K562 (cell line): ENCODE results near the gene POLK. TPM values are rescaled to one million over a fixed set of nuclear protein-coding genes. Genes with fewer than 3 reads are reported as not detected.
A peak's percentile ranks its signal among the peaks of the same experiment; 100 is the strongest.

Experiments
- DLX4 ChIP-seq: fragments of 250-450 bp; sonication (Bioruptor Pico); IDR thresholded peaks from 2 replicates; pipeline ENCODE4 v1.6.1; 2021; ENCODE audit warnings: mild to moderate bottlenecking
- E2F5 ChIP-seq: sonication (generic); formaldehyde crosslinking; IDR thresholded peaks from 2 replicates; pipeline ENCODE4 v1.8.0; 2022; ENCODE audit warnings: mild to moderate bottlenecking, missing genetic modification reagents
- ETS2 ChIP-seq: IDR thresholded peaks from 2 replicates; pipeline ENCODE4 v1.6.1; 2016; ENCODE audit warnings: borderline replicate concordance, missing genetic modification characterization, mild to moderate bottlenecking, moderate library complexity, missing compliant biosample characterization; ENCODE audit not compliant: poor library complexity, severe bottlenecking
- FOS ChIP-seq: IDR thresholded peaks from 3 replicates; pipeline ENCODE4 v1.6.1; 2011; ENCODE audit not compliant: insufficient read length; ENCODE audit errors: extremely low read depth
- FOXM1 ChIP-seq, 2 experiments: fragments of 450-650 bp in 1 of 2; sonication (generic) in 1 of 2; formaldehyde crosslinking in 1 of 2; IDR thresholded peaks; 2 replicates each; pipeline versions ENCODE4 v1.6.1 to v1.9.0; 2017 to 2022; ENCODE audit warnings: low read depth in 2 of 2, mild to moderate bottlenecking in 2 of 2, missing genetic modification reagents in 1 of 2, moderate library complexity in 1 of 2
- HDAC6 ChIP-seq: IDR thresholded peaks from 2 replicates; pipeline ENCODE4 v1.6.1; 2012; ENCODE audit warnings: low read depth, mild to moderate bottlenecking, control low read depth, inconsistent platforms, low read length, moderate library complexity
- KDM5B ChIP-seq: fragments of 200-600 bp; sonication (generic); IDR thresholded peaks from 2 replicates; pipeline ENCODE4 v1.6.1; 2012; ENCODE audit warnings: low read depth, mild to moderate bottlenecking, moderate library complexity, low read length, control low read depth, inconsistent platforms; ENCODE audit not compliant: insufficient replicate concordance
- LCOR ChIP-seq: sonication (generic); formaldehyde crosslinking; IDR thresholded peaks from 2 replicates; pipeline ENCODE4 v1.8.0; 2022; ENCODE audit warnings: mild to moderate bottlenecking, missing genetic modification reagents
- MED1 ChIP-seq: sonication (generic); formaldehyde crosslinking; IDR thresholded peaks from 2 replicates; pipeline ENCODE4 v1.8.1; 2023; ENCODE audit warnings: missing genetic modification reagents, borderline replicate concordance
- MEF2A ChIP-seq: IDR thresholded peaks from 2 replicates; pipeline ENCODE4 v1.6.1; 2011; ENCODE audit warnings: low read depth, mild to moderate bottlenecking, low read length, moderate library complexity; ENCODE audit not compliant: control insufficient read depth
- NFIX ChIP-seq: fragments of 250-450 bp; sonication (Bioruptor Pico); IDR thresholded peaks from 2 replicates; pipeline ENCODE4 v1.4.0; 2020; ENCODE audit warnings: low read depth, mild to moderate bottlenecking, moderate library complexity
- PCBP1 ChIP-seq: fragments of 200-400 bp; formaldehyde crosslinking; IDR thresholded peaks from 2 replicates; pipeline ENCODE4 v1.6.1; 2018; ENCODE audit warnings: mild to moderate bottlenecking, low read depth, low read length; ENCODE audit not compliant: poor library complexity, severe bottlenecking
- PTTG1 ChIP-seq: fragments of 450-650 bp; IDR thresholded peaks from 2 replicates; pipeline ENCODE4 v1.6.1; 2016; ENCODE audit warnings: low read depth, mild to moderate bottlenecking, missing genetic modification characterization, missing compliant biosample characterization
- RBM22 ChIP-seq: fragments of 200-400 bp; formaldehyde crosslinking; IDR thresholded peaks from 2 replicates; pipeline ENCODE4 v1.6.1; 2018; ENCODE audit warnings: low read length, low read depth; ENCODE audit not compliant: poor library complexity, severe bottlenecking
- STAT5B ChIP-seq: fragments of 250-450 bp; sonication (Bioruptor Pico); IDR thresholded peaks from 2 replicates; pipeline ENCODE4 v1.8.0; 2021; ENCODE audit warnings: mild to moderate bottlenecking, inconsistent platforms
- ZFP91 ChIP-seq: sonication (generic); formaldehyde crosslinking; IDR thresholded peaks from 2 replicates; pipeline ENCODE4 v1.8.0; 2022; ENCODE audit warnings: mild to moderate bottlenecking, missing genetic modification reagents
- ZNF140 ChIP-seq: fragments of 250-450 bp; sonication (Bioruptor Pico); IDR thresholded peaks from 2 replicates; pipeline ENCODE4 v1.8.0; 2021; ENCODE audit warnings: moderate library complexity, mild to moderate bottlenecking, inconsistent platforms
- ZNF232 ChIP-seq: sonication (generic); formaldehyde crosslinking; IDR thresholded peaks from 2 replicates; pipeline ENCODE4 v1.8.0; 2022; ENCODE audit warnings: mild to moderate bottlenecking, missing genetic modification reagents
- ZNF316 ChIP-seq: fragments of 450-650 bp; IDR thresholded peaks from 2 replicates; pipeline ENCODE4 v1.6.1; 2016
- ZNF644 ChIP-seq: fragments of 200-800 bp; sonication (Bioruptor generic); IDR thresholded peaks from 2 replicates; pipeline ENCODE4 v1.6.1; 2016; ENCODE audit warnings: low read depth, missing genetic modification characterization, missing compliant biosample characterization
- ZNF778 ChIP-seq: fragments of 450-650 bp; formaldehyde crosslinking; IDR thresholded peaks from 2 replicates; pipeline ENCODE4 v1.4.0; 2020; ENCODE audit warnings: mild to moderate bottlenecking, moderate library complexity
- polyA plus RNA-seq, 8 experiments: library from polyadenylated mRNA; depleted of rRNA in 4 of 8; stranded (reverse) in 5 of 8; unstranded in 3 of 8; fragments of >200 nt; fragmentation: Nextera tagmentation in 2 of 8; fragmentation: Illumina TruSeq in 1 of 8; extraction: Ambion mirVana in 2 of 8; extraction: Trizol in 1 of 8; gene quantifications; 2 replicates each; pipeline versions ENCODE4 v1.2.1 to v1.2.3, GENCODE V29; 2011 to 2014; ENCODE audit warnings: inconsistent platforms in 1 of 8, missing spikeins in 1 of 8
- total RNA-seq, 7 experiments: library from RNA; depleted of rRNA in 6 of 7; stranded (reverse); fragments of >200 nt in 6 of 7; fragmentation: Illumina TruSeq in 2 of 7; extraction: Trizol in 2 of 7; gene quantifications; 2 replicates each; pipeline versions ENCODE4 v1.2.1 to v1.2.3, GENCODE V29; 2011 to 2021; ENCODE audit warnings: low replicate concordance in 1 of 7
- TF ChIP-seq, protein P1 (sequence below): IDR thresholded peaks from 2 replicates; pipeline ENCODE4 v1.6.1; 2014; ENCODE audit warnings: antibody characterized with exemption
- TF ChIP-seq, protein P2 (sequence below): fragments of 250-450 bp; sonication (Bioruptor Pico); IDR thresholded peaks from 2 replicates; pipeline ENCODE4 v1.9.0; 2021; ENCODE audit warnings: mild to moderate bottlenecking

POLK gene
- total and polyA plus RNA-seq, 9 of the 15 experiments (the other 6 are each of a cell fraction or from before 2014, with no cell fraction given): 6.1 to 31.6 (median 16.5) TPM

GRCh38 chr5:75511435-75512382 lies at the start of gene POLK, which contains the start of gene CERT1 (continued):
- TF ChIP-seq ZFP91 (CRISPR knock-in tag) (no peak), E2F5 (CRISPR knock-in tag) (no peak), HDAC6 (no peak), FOS (no peak), DLX4 (CRISPR knock-in tag) (no peak), PTTG1 (no peak), ETS2 (tag) (no peak), ZNF316 (no peak), LCOR (CRISPR knock-in tag) (0 out of 2 replicates have a peak, but pooled peaks have one; percentile 20), RBM22 (no peak), MEF2A (no peak), FOXM1 (IDR thresholded peaks at IDR 0.05; ENCODE audit: low read depth) (no peak), FOXM1 (CRISPR knock-in tag; IDR thresholded peaks at IDR 0.05; ENCODE audit: low read depth) (no peak), KDM5B (peak; percentile 82), ZNF232 (CRISPR knock-in tag) (no peak), STAT5B (CRISPR knock-in tag) (no peak), MED1 (CRISPR knock-in tag) (no peak), NFIX (CRISPR knock-in tag) (no peak), ZNF140 (CRISPR knock-in tag) (no peak), PCBP1 (peak; percentile 66), ZNF778 (CRISPR knock-in tag) (no peak), ZNF644 (tag) (no peak)
- TF ChIP-seq, protein P1, sequence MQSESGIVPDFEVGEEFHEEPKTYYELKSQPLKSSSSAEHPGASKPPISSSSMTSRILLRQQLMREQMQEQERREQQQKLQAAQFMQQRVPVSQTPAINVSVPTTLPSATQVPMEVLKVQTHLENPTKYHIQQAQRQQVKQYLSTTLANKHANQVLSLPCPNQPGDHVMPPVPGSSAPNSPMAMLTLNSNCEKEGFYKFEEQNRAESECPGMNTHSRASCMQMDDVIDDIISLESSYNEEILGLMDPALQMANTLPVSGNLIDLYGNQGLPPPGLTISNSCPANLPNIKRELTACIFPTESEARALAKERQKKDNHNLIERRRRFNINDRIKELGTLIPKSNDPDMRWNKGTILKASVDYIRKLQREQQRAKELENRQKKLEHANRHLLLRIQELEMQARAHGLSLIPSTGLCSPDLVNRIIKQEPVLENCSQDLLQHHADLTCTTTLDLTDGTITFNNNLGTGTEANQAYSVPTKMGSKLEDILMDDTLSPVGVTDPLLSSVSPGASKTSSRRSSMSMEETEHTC: no peak
- TF ChIP-seq, protein P2, sequence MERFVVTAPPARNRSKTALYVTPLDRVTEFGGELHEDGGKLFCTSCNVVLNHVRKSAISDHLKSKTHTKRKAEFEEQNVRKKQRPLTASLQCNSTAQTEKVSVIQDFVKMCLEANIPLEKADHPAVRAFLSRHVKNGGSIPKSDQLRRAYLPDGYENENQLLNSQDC (CRISPR knock-in tag): no peak
